Measurements from ENCODE around the gene GEN1.

DNA sequence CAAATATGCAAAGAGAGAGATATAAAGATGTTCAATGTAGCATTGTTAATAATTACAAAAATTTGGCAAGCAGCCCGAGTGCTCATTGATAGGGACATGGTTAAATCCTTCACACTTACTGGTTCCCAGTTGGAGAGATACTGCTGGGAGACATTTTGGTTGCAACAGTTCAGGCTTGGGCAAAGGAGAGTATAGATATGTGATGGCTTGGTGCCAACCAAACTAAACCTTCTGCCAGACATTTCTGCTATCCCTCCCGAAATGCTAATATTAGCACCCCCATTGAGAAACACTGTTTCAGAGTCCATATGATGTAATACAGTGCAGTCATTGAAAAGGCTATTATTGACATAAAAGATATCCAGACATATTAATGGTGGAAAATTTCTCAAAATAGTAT is 11.5 kb downstream of the GEN1 start:
- no peak for TF ChIP-seq CTCF (IDR thresholded peaks at IDR 0.05; ENCODE audit: low read depth, low read length, poor library complexity, severe bottlenecking)
- TF ChIP-seq EZH2phosphoT487 (IDR thresholded peaks at IDR 0.05; ENCODE audit: borderline replicate concordance, low read length) = no peak

Data from DOHH2 (cell line).